CD8-positive, alpha-beta memory T cell (primary cell): ENCODE data around the gene FBXW7. TPM values are rescaled to one million over a fixed set of nuclear protein-coding genes. Genes with fewer than 3 reads are reported as not detected.
"Not testable (repeated sequence)": the region's sequence is repeated elsewhere in the genome, so short reads cannot be mapped to it uniquely, and the experiment has no call there.

ENCODE experiments used
- CTCF ChIA-PET: fragments of 350-600 bp; sonication (Branson Sonifier 250); formaldehyde crosslinking; loops from one replicate; lab custom pipeline; 2021; ENCODE audit warnings: antibody characterized with exemption; lab: Charles Lee
- POLR2A ChIA-PET: fragments of 350-600 bp; sonication (Branson Sonifier 250); formaldehyde crosslinking; loops from one replicate; lab custom pipeline; 2021; ENCODE audit warnings: antibody characterized with exemption; lab: Charles Lee
- DNase-seq, 5 donors: peaks; one replicate each; pipeline versions ENCODE4 v3.0.0 to v3.0.0-alpha.2; 2020 to 2022; ENCODE audit warnings: mixed read lengths in 1 of 5
- H3K27ac ChIP-seq: one replicate; pipeline ENCODE4 v1.7.0; 2013; ENCODE audit warnings: low read depth, mild to moderate bottlenecking, low read length, moderate library complexity
- H3K27me3 ChIP-seq: 2 replicates; pipeline ENCODE4 v1.7.0; 2013; ENCODE audit warnings: low read length, mild to moderate bottlenecking; ENCODE audit not compliant: insufficient read depth, poor library complexity, severe bottlenecking
- H3K36me3 ChIP-seq: 2 replicates; pipeline ENCODE4 v1.7.0; 2013; ENCODE audit warnings: mild to moderate bottlenecking, low read length, moderate library complexity; ENCODE audit not compliant: insufficient read depth
- H3K4me1 ChIP-seq: 2 replicates; pipeline ENCODE4 v1.7.0; 2013; ENCODE audit warnings: mild to moderate bottlenecking, low read length, moderate library complexity; ENCODE audit not compliant: insufficient read depth
- H3K4me3 ChIP-seq: 2 replicates; pipeline ENCODE4 v1.7.0; 2013; ENCODE audit warnings: mild to moderate bottlenecking, low read length
- H3K9me3 ChIP-seq: 2 replicates; pipeline ENCODE4 v1.7.0; 2013; ENCODE audit warnings: mild to moderate bottlenecking, low read length
- H3K27ac Mint-ChIP-seq, 8 donors: one replicate each; pipeline ENCODE4 v1.8.0; 2020 to 2021; ENCODE audit warnings: mixed read lengths in 8 of 8, mild to moderate bottlenecking in 6 of 8, inconsistent platforms in 3 of 8, moderate library complexity in 3 of 8
- H3K27me3 Mint-ChIP-seq, 2 donors: one replicate each; pipeline ENCODE4 v1.8.0; 2020 to 2021; ENCODE audit warnings: mixed read lengths in 2 of 2, mild to moderate bottlenecking in 1 of 2, moderate library complexity in 1 of 2
- H3K36me3 Mint-ChIP-seq, 3 donors: one replicate each; pipeline ENCODE4 v1.8.0; 2020 to 2021; ENCODE audit warnings: mixed read lengths in 3 of 3, inconsistent platforms in 1 of 3, mild to moderate bottlenecking in 1 of 3
- H3K4me1 Mint-ChIP-seq, 3 donors: one replicate each; pipeline ENCODE4 v1.8.0; 2020 to 2021; ENCODE audit warnings: mixed read lengths in 3 of 3, inconsistent platforms in 1 of 3, mild to moderate bottlenecking in 1 of 3
- H3K4me3 Mint-ChIP-seq, 7 donors: one replicate each; pipeline ENCODE4 v1.8.0; 2020 to 2021; ENCODE audit warnings: mixed read lengths in 7 of 7, mild to moderate bottlenecking in 6 of 7, moderate library complexity in 4 of 7, inconsistent platforms in 2 of 7
- H3K9me3 Mint-ChIP-seq, 5 donors: one replicate each; pipeline ENCODE4 v1.8.0; 2020 to 2022; ENCODE audit warnings: mixed read lengths in 5 of 5, mild to moderate bottlenecking in 3 of 5, moderate library complexity in 2 of 5, inconsistent platforms in 1 of 5
- polyA plus RNA-seq: library from polyadenylated mRNA; unstranded; fragments of 300-500 nt; fragmentation: Illumina TruSeq; gene quantifications from one replicate; pipeline ENCODE4 v1.2.3, GENCODE V29; 2021
- total RNA-seq, 2 experiments: library from RNA; stranded (reverse); gene quantifications; one replicate each; pipeline ENCODE4 v1.2.3, GENCODE V29; 2021

Gene FBXW7
- total and polyA plus RNA-seq, 3 experiments from 2014 or later, result 42.7 to 54.3 (median 46.6) TPM

DNA sequence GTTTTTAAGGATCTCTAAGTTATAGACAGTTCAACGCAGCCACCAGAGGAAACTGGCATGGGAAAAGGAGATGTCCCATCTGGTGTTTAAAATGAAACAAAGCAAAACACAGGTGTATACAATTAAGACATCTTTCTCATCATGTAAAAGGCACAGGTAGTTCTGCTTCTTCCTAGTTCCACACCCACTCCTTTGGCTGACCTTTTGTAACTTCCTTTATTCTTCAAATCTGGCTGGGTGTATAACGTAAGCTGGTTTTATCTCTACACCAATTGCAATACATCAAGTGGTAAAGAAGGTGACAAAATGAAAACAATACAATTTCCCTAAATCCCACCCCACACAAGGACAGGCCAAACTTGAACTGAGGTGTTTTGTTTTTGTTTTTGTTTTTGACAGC, 27.3 kb upstream of the FBXW7 start:
- no peak overlapping the region for H3K27ac Mint-ChIP-seq
- Histone ChIP-seq H3K4me3 (no peak overlapping the region), H3K36me3 (no peaks in the 10 kb centered on the region), H3K27ac (no peak overlapping the region), H3K27me3 (no peaks in the 10 kb centered on the region), H3K4me1 (no peaks in the 10 kb centered on the region), H3K9me3 (no peaks in the 10 kb centered on the region)
- POLR2A ChIA-PET, result no interaction called here
- no peak overlapping the region for H3K4me3 Mint-ChIP-seq
- H3K36me3 Mint-ChIP-seq, result no peaks in the 10 kb centered on the region
- H3K9me3 Mint-ChIP-seq, result no peaks in the 10 kb centered on the region
- no peaks in the 10 kb centered on the region for H3K27me3 Mint-ChIP-seq
- CTCF ChIA-PET, result no interaction called here
- DNase-seq, result no peak
- H3K4me1 Mint-ChIP-seq, result peaks cover 0 to 3% (median 0%) of the 10 kb centered on the region in 3 donors

DNA sequence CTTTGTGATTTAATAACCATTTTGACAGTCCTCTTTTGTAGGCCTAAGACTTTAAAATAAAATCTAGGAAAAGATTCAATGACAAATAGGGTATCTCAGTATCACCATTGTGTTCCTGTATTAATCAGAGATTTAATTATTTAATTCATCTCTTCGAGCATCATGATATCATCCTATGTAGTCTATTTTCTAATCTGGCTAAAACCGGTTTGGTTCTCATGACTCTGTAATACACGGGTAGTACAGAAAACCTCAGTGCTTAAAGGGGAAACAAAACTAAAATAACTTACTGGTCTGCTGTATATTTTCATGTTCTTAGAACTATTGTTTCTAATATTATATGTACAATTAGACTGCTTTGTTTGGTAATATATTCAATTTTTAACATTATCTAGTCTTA, 23.7 kb upstream of the FBXW7 start:
- H3K36me3 ChIP-seq, result no peaks in the 10 kb centered on the region
- Mint-ChIP-seq H3K27me3 (no peaks in the 10 kb centered on the region), H3K36me3 (no peaks in the 10 kb centered on the region), H3K4me1 (peaks cover 16 to 27% (median 26%) of the 10 kb centered on the region in 3 donors), H3K9me3 (no peaks in the 10 kb centered on the region), H3K27ac (no peak overlapping the region), H3K4me3 (no peak overlapping the region)
- DNase-seq, result no peak
- H3K27ac ChIP-seq, result no peak overlapping the region
- peaks cover 12% of the 10 kb centered on the region for H3K4me1 ChIP-seq
- no peaks in the 10 kb centered on the region for H3K27me3 ChIP-seq
- CTCF ChIA-PET, result no interaction called here
- H3K9me3 ChIP-seq, result no peaks in the 10 kb centered on the region
- POLR2A ChIA-PET, result no interaction called here
- no peak overlapping the region for H3K4me3 ChIP-seq

DNA sequence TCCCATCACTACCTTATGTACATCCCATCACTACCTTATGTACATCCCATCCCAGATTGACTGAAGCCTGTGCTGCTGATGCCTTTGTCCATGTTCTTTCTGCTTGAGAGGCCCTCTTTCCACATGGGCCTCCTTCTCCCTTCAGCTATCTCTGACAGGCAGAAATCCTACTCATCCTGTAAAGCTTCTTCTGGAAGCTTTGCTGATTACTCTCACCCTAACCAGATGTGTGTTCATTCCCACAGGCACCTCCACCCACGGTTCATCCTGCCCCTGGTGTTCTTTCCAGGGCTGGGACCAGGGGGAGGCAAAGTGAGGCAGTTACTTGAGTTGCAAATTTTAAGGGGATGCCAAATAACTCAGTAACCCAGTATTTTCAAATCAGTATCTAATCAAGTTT, 22.5 kb upstream of the FBXW7 start:
- Mint-ChIP-seq H3K4me1 (peaks cover 27 to 39% (median 38%) of the 10 kb centered on the region in 3 donors), H3K27ac (peak overlapping the region in 3 of 8 donors; percentile 3 to 95 (median 3)), H3K36me3 (no peaks in the 10 kb centered on the region), H3K27me3 (peaks cover 0 to 1% of the 10 kb centered on the region in 2 donors), H3K9me3 (no peaks in the 10 kb centered on the region), H3K4me3 (no peak overlapping the region)
- Histone ChIP-seq H3K4me3 (no peak overlapping the region), H3K27me3 (no peaks in the 10 kb centered on the region), H3K9me3 (no peaks in the 10 kb centered on the region), H3K27ac (no peak overlapping the region), H3K4me1 (peaks cover 24% of the 10 kb centered on the region), H3K36me3 (no peaks in the 10 kb centered on the region)
- ChIA-PET POLR2A (no interaction called here), CTCF (no interaction called here)
- DNase-seq, result no peak

DNA sequence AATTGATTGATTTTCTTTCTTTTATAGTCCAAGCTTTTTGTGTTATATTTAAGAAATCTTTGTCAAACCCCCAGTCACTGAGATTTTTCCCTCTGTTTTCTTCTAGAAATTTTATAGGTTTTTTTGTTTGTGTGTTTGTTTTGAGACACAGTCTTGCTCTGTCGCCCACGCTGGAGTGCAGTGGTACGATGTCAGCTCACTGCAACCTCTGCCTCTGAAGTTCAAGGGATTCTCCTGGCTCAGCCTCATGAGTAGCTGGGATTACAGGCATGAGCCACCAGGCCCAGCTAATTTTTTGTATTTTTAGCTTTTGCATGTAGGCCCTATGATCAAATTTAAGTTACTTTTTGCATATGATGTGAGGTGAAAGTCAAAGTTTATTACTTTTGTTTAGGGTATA, 20.9 kb upstream of the FBXW7 start:
- Histone ChIP-seq H3K4me3 (no peak overlapping the region), H3K4me1 (peaks cover 33% of the 10 kb centered on the region), H3K27me3 (no peaks in the 10 kb centered on the region), H3K27ac (no peak overlapping the region), H3K36me3 (no peaks in the 10 kb centered on the region), H3K9me3 (no peaks in the 10 kb centered on the region)
- no peaks in the 10 kb centered on the region for H3K36me3 Mint-ChIP-seq
- no peaks in the 10 kb centered on the region for H3K9me3 Mint-ChIP-seq
- ChIA-PET POLR2A (no interaction called here), CTCF (interaction anchor here (2.4 kb wide), 1 partner anchor 18 kb away, joined by 7 read pairs; no protein-coding TSS in a partner anchor)
- peaks cover 0 to 1% of the 10 kb centered on the region in 2 donors for H3K27me3 Mint-ChIP-seq
- H3K4me3 Mint-ChIP-seq, result peak overlapping the region in 2 of 7 donors; percentile 54 to 85
- no peak for DNase-seq
- peak overlapping the region; percentile 14 to 91 (median 46) for H3K27ac Mint-ChIP-seq
- peaks cover 32 to 52% (median 45%) of the 10 kb centered on the region in 3 donors for H3K4me1 Mint-ChIP-seq

- ChIA-PET POLR2A (no interaction called here), CTCF (interaction anchor here (2.4 kb wide), 1 partner anchor 18 kb away, joined by 7 read pairs; no protein-coding TSS in a partner anchor)
- Histone ChIP-seq H3K4me1 (peaks cover 33% of the 10 kb centered on the region), H3K27me3 (no peaks in the 10 kb centered on the region), H3K27ac (no peak overlapping the region), H3K9me3 (no peaks in the 10 kb centered on the region), H3K4me3 (no peak overlapping the region), H3K36me3 (no peaks in the 10 kb centered on the region)
- H3K36me3 Mint-ChIP-seq, result no peaks in the 10 kb centered on the region
- H3K4me3 Mint-ChIP-seq, result peak overlapping the region; percentile 51 to 85 (median 72)
- H3K9me3 Mint-ChIP-seq, result no peaks in the 10 kb centered on the region
- DNase-seq, result no peak
- peak overlapping the region; percentile 79 to 94 (median 87) for H3K27ac Mint-ChIP-seq
- peaks cover 32 to 57% (median 45%) of the 10 kb centered on the region in 3 donors for H3K4me1 Mint-ChIP-seq
- peaks cover 0 to 1% of the 10 kb centered on the region in 2 donors for H3K27me3 Mint-ChIP-seq
These were observed 20.4 kb upstream of the FBXW7 start for GRCh38 chr4:152556283-152556682.

DNA sequence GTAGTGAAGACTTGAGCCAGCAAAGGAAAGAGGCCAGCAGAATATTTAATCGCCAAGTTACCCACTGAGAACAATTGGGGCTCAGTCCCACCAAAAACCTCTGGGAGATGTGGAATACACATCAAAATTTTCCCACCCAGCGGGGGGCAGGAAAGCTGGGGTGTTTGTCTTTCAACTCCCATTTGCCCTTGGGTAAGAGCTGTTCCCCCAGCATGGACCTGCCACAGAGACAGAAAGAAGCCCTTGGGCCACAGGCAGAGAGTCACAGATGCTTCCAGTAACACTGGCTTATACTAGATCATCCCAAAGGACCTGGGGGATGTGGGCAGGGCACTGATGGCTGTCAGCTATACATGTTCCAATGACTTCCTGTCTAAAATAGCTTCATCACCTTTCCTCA, 18.9 kb upstream of the FBXW7 start:
- Mint-ChIP-seq H3K4me1 (peaks cover 32 to 62% (median 45%) of the 10 kb centered on the region in 3 donors), H3K36me3 (no peaks in the 10 kb centered on the region), H3K27ac (peak overlapping the region; percentile 53 to 99 (median 92)), H3K27me3 (peaks cover 0 to 1% of the 10 kb centered on the region in 2 donors), H3K4me3 (peak overlapping the region in 5 of 7 donors; percentile 38 to 74 (median 52)), H3K9me3 (no peaks in the 10 kb centered on the region)
- H3K4me3 ChIP-seq, result peak overlapping the region; percentile 31
- H3K27me3 ChIP-seq, result no peaks in the 10 kb centered on the region
- ChIA-PET CTCF (interaction anchor here (1.0 to 3.7 kb wide), 5 partner anchors 16 to 77 kb away, joined by 4 to 28 read pairs (median 7); partner anchors contain the start of gene FBXW7), POLR2A (interaction anchor here (0.6 to 3.5 kb wide), 5 partner anchors 11 to 61 kb away, joined by 3 to 41 read pairs (median 4); partner anchors contain the start of gene FBXW7)
- H3K36me3 ChIP-seq, result no peaks in the 10 kb centered on the region
- peaks cover 33% of the 10 kb centered on the region for H3K4me1 ChIP-seq
- no peak overlapping the region for H3K27ac ChIP-seq
- H3K9me3 ChIP-seq, result no peaks in the 10 kb centered on the region
- DNase-seq, result no peak

- H3K4me3 Mint-ChIP-seq, H3K4me3 ChIP-seq, DNase-seq, H3K36me3 Mint-ChIP-seq, H3K9me3 ChIP-seq, H3K27me3 Mint-ChIP-seq, H3K27ac ChIP-seq, POLR2A ChIA-PET, H3K36me3 ChIP-seq, H3K9me3 Mint-ChIP-seq, H3K27me3 ChIP-seq: not testable (repeated sequence)
- CTCF ChIA-PET, result interaction anchor here (1.4 kb wide), 1 partner anchor 14 kb away, joined by 6 read pairs; no protein-coding TSS in a partner anchor
- peak overlapping the region in 1 of 8 donors; percentile 61 for H3K27ac Mint-ChIP-seq
- peaks cover 25 to 56% (median 36%) of the 10 kb centered on the region in 3 donors for H3K4me1 Mint-ChIP-seq
- peaks cover 28% of the 10 kb centered on the region for H3K4me1 ChIP-seq
These were observed 14.8 kb upstream of the FBXW7 start for GRCh38 chr4:152550687-152551086.

DNA sequence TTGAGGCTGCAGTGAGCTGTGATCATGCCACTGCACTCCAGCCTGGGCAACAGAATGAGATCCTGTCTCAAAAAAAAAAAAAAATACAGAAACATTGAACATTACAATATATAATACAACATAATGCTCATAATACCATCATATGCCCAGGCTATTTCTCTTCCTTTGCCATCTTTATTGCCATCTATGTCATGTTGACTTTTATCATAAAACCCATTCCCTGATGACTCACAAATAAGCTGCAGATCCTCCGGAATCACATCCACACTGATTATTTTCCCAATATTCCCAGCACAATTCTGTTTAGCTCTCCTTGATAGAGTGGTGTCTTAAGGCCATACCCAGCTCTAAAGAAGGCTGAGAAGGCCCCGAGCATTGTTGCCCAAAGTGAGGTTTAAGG, 9.2 kb upstream of the FBXW7 start:
- Mint-ChIP-seq H3K4me3 (peak overlapping the region in 1 of 7 donors; percentile 10), H3K9me3 (no peaks in the 10 kb centered on the region), H3K27me3 (peaks cover 0 to 2% of the 10 kb centered on the region in 2 donors), H3K36me3 (peaks cover 0 to 4% (median 0%) of the 10 kb centered on the region in 3 donors), H3K4me1 (peaks cover 16 to 47% (median 19%) of the 10 kb centered on the region in 3 donors), H3K27ac (peak overlapping the region in 6 of 8 donors; percentile 11 to 93 (median 56))
- H3K27ac ChIP-seq, result no peak overlapping the region
- no peaks in the 10 kb centered on the region for H3K36me3 ChIP-seq
- DNase-seq, result no peak
- no peak overlapping the region for H3K4me3 ChIP-seq
- no peaks in the 10 kb centered on the region for H3K27me3 ChIP-seq
- H3K9me3 ChIP-seq, result no peaks in the 10 kb centered on the region
- ChIA-PET POLR2A (interaction anchor here (0.6 to 1.6 kb wide), 3 partner anchors 8 to 46 kb away, joined by 3 to 9 read pairs (median 4); no protein-coding TSS in a partner anchor), CTCF (interaction anchor here (2.1 kb wide), 1 partner anchor 9 kb away, joined by 7 read pairs; no protein-coding TSS in a partner anchor)
- H3K4me1 ChIP-seq, result peaks cover 17% of the 10 kb centered on the region
